SK-MEL-5 (cell line): ENCODE data around the gene SNX4. TPM values are rescaled to one million over a fixed set of nuclear protein-coding genes. Genes with fewer than 3 reads are reported as not detected.
"Not testable (repeated sequence)": the region's sequence is repeated elsewhere in the genome, so short reads cannot be mapped to it uniquely, and the experiment has no call there.

Experiments
- DNase-seq: peaks from one replicate; pipeline ENCODE4 v3.0.0-alpha.2; 2016; ENCODE audit warnings: low read depth, low spot score
- in situ Hi-C: cut with HindIII; loops from 2 replicates; pipeline ENCODE4 v1.10.0; 2016; ENCODE audit warnings: low sequenced_read_pairs, high pct_unique_total_duplicates, low pct_unique_long_range_greater_than_20kb
- polyA plus RNA-seq, 2 experiments: library from polyadenylated mRNA; depleted of rRNA; stranded (reverse); fragments of >200 nt; gene quantifications; 2 replicates each; pipeline ENCODE4 v1.2.3, GENCODE V29; 2015
- total RNA-seq: library from RNA; depleted of rRNA; stranded (reverse); fragments of >200 nt; shearing (Covaris generic); gene quantifications from 2 replicates; pipeline ENCODE4 v1.2.3, GENCODE V29; 2014; rRNA removed

Gene SNX4
- 53.4 and 56.8 TPM in 2 replicates for total RNA-seq
- 39.6 and 50.1 TPM in 2 replicates for polyA plus RNA-seq (2015; cell fraction: cytosol; rRNA removed)
- polyA plus RNA-seq (2015; cell fraction: nucleus; rRNA removed), result 25.7 and 32.0 TPM in 2 replicates

GRCh38 chr3:125519678-125520562, at the start of gene SNX4:
Gene SNX4 (minus strand): TSS chr3:125520202. CDS start chr3:125520172, 30 bp downstream.
- in situ Hi-C loops, result no loop called here
- DNase-seq, result peak; percentile 94

- DNase-seq, result no peak
- in situ Hi-C loops, result no loop called here
Measured at GRCh38 chr3:125556314-125556713, 36.3 kb upstream of the SNX4 start.

GRCh38 chr3:125552401-125552800, 32.4 kb upstream of the SNX4 start:
- DNase-seq, result no peak
- in situ Hi-C loops, result no loop called here

GRCh38 chr3:125528920-125529319, 8.9 kb upstream of the SNX4 start:
- in situ Hi-C loops, result no loop called here

GRCh38 chr3:125525153-125525552, 5.2 kb upstream of the SNX4 start:
- in situ Hi-C loops, result no loop called here
- DNase-seq, result no peak

More at GRCh38 chr3:125528920-125529319, 8.9 kb upstream of the SNX4 start:
- DNase-seq, result no peak

- DNase-seq, in situ Hi-C loops: not testable (repeated sequence)
Measured at GRCh38 chr3:125520563-125520919, 539 bp upstream of the SNX4 start.

- no peak for DNase-seq
- in situ Hi-C loops, result no loop called here
Measured at GRCh38 chr3:125515421-125515820, 4.6 kb downstream of the SNX4 start.

GRCh38 chr3:125513490-125514115, 6.4 kb downstream of the SNX4 start:
- in situ Hi-C loops, result no loop called here
- no peak for DNase-seq

GRCh38 chr3:125512135-125512920, 7.7 kb downstream of the SNX4 start:
- in situ Hi-C loops, result no loop called here
- DNase-seq, result no peak

- DNase-seq, result no peak
- in situ Hi-C loops, result no loop called here
Measured at GRCh38 chr3:125511420-125512118, 8.4 kb downstream of the SNX4 start.

- in situ Hi-C loops, result no loop called here
- no peak for DNase-seq
Measured at GRCh38 chr3:125507128-125507527, 12.9 kb downstream of the SNX4 start.

GRCh38 chr3:125498630-125499029, 21.4 kb downstream of the SNX4 start:
- DNase-seq, result no peak
- in situ Hi-C loops, result no loop called here

- in situ Hi-C loops, result no loop called here
- DNase-seq, result no peak
Measured at GRCh38 chr3:125496701-125497100, 23.3 kb downstream of the SNX4 start.

GRCh38 chr3:125482406-125482805, 37.6 kb downstream of the SNX4 start:
- no peak for DNase-seq
- in situ Hi-C loops, result no loop called here

GRCh38 chr3:125481786-125482185, 38.2 kb downstream of the SNX4 start:
- DNase-seq, result no peak
- in situ Hi-C loops, result no loop called here

- in situ Hi-C loops, DNase-seq: not testable (repeated sequence)
Measured at GRCh38 chr3:125481375-125481759, 38.6 kb downstream of the SNX4 start.

- in situ Hi-C loops, result no loop called here
- no peak for DNase-seq
Measured at GRCh38 chr3:125480656-125481374, 39.2 kb downstream of the SNX4 start.
